Stimulated activated effector memory CD8-positive, alpha-beta T cell treated with anti-CD3 and anti-CD28 coated beads, Interleukin-12 subunit alpha, Interleukin-12 subunit beta, amount 100 ng/mL, for 72 hours (primary cell): ENCODE measurements around the gene PAOX.
"Not testable (repeated sequence)": the region's sequence is repeated elsewhere in the genome, so short reads cannot be mapped to it uniquely, and the experiment has no call there.

Experiments used
- ATAC-seq: fragments of 150-1000 bp; cut with Tn5 transposase; 2 replicates; pipeline ENCODE4 v1.10.0; 2021
- DNase-seq, 2 donors: peaks; one replicate each; pipeline ENCODE4 v3.0.0; 2021 to 2022; ENCODE audit warnings: low spot score in 2 of 2
- H3K27ac Mint-ChIP-seq: one replicate; pipeline ENCODE4 v1.8.0; 2022; ENCODE audit warnings: mild to moderate bottlenecking, mixed read lengths
- H3K36me3 Mint-ChIP-seq: one replicate; pipeline ENCODE4 v1.8.0; 2022; ENCODE audit warnings: mild to moderate bottlenecking, mixed read lengths
- H3K4me1 Mint-ChIP-seq: one replicate; pipeline ENCODE4 v1.8.0; 2022; ENCODE audit warnings: mixed read lengths
- H3K4me3 Mint-ChIP-seq: one replicate; pipeline ENCODE4 v1.8.0; 2022; ENCODE audit warnings: mild to moderate bottlenecking, mixed read lengths
- H3K9me3 Mint-ChIP-seq: one replicate; pipeline ENCODE4 v1.8.0; 2022; ENCODE audit warnings: mixed read lengths

The PAOX gene

GRCh38 chr10:133399123-133399601 lies 20.1 kb downstream of the PAOX start:
- Mint-ChIP-seq H3K4me1 (peaks cover 57% of the 10 kb centered on the region), H3K27ac (no peak overlapping the region), H3K4me3 (no peak overlapping the region), H3K36me3 (peaks cover 84% of the 10 kb centered on the region), H3K9me3 (no peaks in the 10 kb centered on the region)
- ATAC-seq (no peak), DNase-seq (peak in 1 of 2 donors; percentile 45)

DNA sequence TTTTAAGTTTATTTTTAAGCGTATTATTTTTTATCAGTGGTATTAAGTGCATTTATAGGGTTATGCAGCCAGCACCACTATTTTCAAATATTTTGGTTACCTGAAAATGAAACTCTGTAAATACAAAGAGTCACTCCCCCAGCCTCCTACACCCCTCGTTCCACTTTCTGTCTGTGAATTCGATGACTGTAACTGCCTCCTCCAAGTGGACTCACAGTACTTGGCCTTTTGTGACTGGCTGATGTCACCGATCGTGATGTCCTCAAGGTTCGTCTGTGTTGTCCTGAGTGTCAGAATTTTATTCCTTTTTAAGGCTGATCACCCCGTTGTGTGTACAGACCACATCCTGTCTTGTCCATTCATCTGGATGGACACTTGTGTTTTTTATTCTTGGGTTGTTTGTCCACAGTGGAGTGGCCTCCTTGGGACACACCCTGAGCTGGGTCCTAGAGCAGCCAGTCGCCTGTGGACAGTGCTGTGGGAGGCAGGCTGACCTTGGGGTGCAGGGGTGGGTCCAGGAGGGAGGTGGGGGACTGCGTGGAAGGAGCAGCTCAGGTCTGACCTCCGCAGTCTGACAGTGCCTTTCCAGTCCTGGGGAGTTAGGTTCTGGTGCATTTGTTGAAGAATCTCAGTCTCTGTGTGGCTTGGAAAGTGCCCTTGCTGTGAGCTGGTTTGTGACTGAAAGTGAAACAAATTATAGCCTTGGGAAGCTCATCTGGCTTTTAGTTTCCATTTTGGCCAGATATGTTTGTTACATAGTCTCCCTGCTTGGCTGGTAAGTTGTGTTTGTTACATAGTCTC lies 21.8 kb downstream of the PAOX start:
- Mint-ChIP-seq H3K27ac (peak overlapping the region; percentile 83), H3K9me3 (no peaks in the 10 kb centered on the region), H3K36me3 (peaks cover 86% of the 10 kb centered on the region), H3K4me3 (peak overlapping the region; percentile 33), H3K4me1 (peaks cover 53% of the 10 kb centered on the region)
- ATAC-seq (peak; percentile 69), DNase-seq (peak in 1 of 2 donors; percentile 53)

GRCh38 chr10:133401500-133401899 lies 22.4 kb downstream of the PAOX start:
- H3K9me3 Mint-ChIP-seq: no peaks in the 10 kb centered on the region
- peaks cover 89% of the 10 kb centered on the region for H3K36me3 Mint-ChIP-seq
- H3K4me3 Mint-ChIP-seq: peak overlapping the region; percentile 33
- no peak for ATAC-seq
- peaks cover 58% of the 10 kb centered on the region for H3K4me1 Mint-ChIP-seq
- DNase-seq: peak in 1 of 2 donors; percentile 47
- H3K27ac Mint-ChIP-seq: peak overlapping the region; percentile 83

- peak; percentile 9 for ATAC-seq
- DNase-seq: peak in 1 of 2 donors; percentile 43
- Mint-ChIP-seq H3K9me3 (no peaks in the 10 kb centered on the region), H3K4me3 (no peak overlapping the region), H3K27ac (peak overlapping the region; percentile 83), H3K4me1 (peaks cover 52% of the 10 kb centered on the region), H3K36me3 (peaks cover 89% of the 10 kb centered on the region)
These were observed 23.1 kb downstream of the PAOX start for GRCh38 chr10:133401981-133402725.

GRCh38 chr10:133403359-133403758 lies 24.3 kb downstream of the PAOX start:
- Mint-ChIP-seq H3K4me1 (peaks cover 50% of the 10 kb centered on the region), H3K27ac (no peak overlapping the region), H3K36me3 (peaks cover 89% of the 10 kb centered on the region), H3K4me3 (no peak overlapping the region), H3K9me3 (no peaks in the 10 kb centered on the region)
- ATAC-seq (no peak), DNase-seq (no peak)

DNA sequence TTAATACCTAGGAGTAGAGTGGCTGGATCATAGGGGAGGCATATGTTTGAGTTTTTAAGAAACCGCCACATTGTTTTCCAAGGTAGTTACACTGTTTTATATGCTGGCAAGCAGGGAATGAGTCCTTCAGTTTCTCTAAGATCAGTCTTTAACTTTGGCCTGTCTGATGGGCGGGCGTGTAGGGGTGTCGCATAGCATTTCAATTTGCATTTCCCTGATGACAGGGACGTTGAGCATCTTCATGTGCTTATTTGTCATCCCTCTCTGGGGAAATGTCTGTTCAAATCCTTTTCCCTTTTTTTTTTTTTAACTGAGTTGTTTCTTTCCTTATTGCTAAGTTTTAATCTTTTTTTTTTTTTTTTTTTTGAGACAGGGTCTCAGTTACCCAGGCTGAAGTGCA lies 24.7 kb downstream of the PAOX start:
- DNase-seq (no peak), ATAC-seq (no peak)
- Mint-ChIP-seq H3K9me3 (no peaks in the 10 kb centered on the region), H3K36me3 (peaks cover 89% of the 10 kb centered on the region), H3K4me3 (no peak overlapping the region), H3K27ac (no peak overlapping the region), H3K4me1 (peaks cover 54% of the 10 kb centered on the region)

- H3K27ac Mint-ChIP-seq: no peak overlapping the region
These were observed 26.2 kb downstream of the PAOX start for GRCh38 chr10:133405272-133405671.

DNA sequence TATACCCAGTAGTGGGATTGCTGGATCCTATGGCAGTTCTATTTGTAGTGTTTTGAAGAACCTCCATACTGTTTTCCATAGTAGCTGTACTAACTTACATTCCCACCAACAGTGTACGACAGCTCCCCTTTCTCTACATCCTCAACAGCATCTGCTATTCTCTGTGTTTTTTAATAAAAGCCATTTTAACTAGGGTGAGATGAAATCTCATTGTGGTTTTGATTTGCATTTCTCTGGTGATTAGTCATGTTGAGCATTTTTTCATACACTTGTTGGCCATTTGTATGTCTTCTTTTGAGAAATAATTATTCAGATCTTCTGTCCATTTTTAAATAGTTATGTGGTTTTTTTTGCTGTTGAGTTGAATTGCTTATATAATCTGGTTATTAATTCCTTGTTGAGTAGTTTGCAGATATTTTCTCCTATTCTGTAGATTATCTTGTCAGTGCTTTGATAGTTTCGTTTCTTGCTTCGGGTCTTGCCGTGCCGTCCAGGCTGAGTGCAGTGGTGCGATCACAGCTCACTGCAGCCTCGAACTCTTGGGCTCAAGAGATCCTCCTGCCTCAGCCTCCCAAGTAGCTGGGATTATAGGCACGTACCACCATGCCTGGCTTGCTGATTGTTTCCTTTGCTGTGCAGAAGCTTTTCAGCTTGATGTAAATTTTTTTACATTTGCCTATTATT lies 26.9 kb downstream of the PAOX start:
- peak overlapping the region; percentile 26 for H3K4me3 Mint-ChIP-seq
- H3K27ac Mint-ChIP-seq: peak overlapping the region; percentile 65
- H3K9me3 Mint-ChIP-seq: peaks cover 3% of the 10 kb centered on the region
- ATAC-seq: peak; percentile 47
- H3K36me3 Mint-ChIP-seq: peaks cover 89% of the 10 kb centered on the region
- DNase-seq: no peak
- H3K4me1 Mint-ChIP-seq: peaks cover 61% of the 10 kb centered on the region

More at GRCh38 chr10:133405272-133405671, 26.2 kb downstream of the PAOX start:
- DNase-seq (no peak), ATAC-seq (no peak)
- Mint-ChIP-seq H3K4me1 (peaks cover 67% of the 10 kb centered on the region), H3K4me3 (no peak overlapping the region), H3K36me3 (peaks cover 89% of the 10 kb centered on the region), H3K9me3 (peaks cover 1% of the 10 kb centered on the region)

DNA sequence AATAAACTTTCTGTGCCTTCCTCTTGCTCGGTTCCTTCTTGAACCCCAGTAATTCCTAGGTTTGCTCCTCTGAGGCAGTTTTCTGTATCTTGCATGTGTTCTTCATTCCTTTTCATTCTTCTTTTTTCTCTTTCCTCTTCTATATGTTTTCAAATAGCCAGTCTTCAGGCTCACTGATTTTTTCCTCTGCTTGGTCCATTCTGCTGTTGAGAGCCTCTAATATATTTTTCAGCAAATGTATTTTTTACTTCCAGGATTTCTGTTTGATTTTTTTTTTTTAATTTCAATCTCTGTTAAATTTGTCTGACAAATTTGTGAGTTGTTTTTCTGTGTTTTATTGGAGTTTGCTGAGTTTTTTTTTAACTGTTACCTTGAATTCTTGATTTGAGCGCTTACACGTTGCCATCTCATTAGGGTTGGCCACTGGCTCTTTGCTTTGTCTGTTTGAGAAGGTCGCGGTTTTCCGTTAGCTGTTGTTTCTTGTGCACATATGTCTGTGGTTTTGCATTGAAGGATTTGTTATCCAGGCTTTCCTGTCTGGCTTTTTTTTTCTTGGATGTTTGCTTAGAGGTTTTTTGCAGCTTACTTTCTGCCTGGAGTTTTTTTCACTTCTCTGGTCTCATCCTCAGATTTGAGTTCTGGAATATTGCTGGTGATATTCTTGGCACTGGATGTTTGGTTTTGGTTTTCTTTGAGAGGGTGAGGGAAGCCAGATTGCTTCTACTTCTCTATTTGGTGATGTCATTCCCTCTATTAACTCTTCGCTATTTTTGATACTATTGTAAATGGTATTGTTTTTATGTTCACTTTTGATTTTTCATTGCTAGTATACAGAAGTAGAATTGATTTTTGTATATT lies 32.7 kb downstream of the PAOX start:
- no peak overlapping the region for H3K27ac Mint-ChIP-seq
- DNase-seq (no peak), ATAC-seq (no peak)
- H3K36me3 Mint-ChIP-seq: peaks cover 93% of the 10 kb centered on the region
- no peak overlapping the region for H3K4me3 Mint-ChIP-seq
- peaks cover 13% of the 10 kb centered on the region for H3K9me3 Mint-ChIP-seq
- peaks cover 25% of the 10 kb centered on the region for H3K4me1 Mint-ChIP-seq

DNA sequence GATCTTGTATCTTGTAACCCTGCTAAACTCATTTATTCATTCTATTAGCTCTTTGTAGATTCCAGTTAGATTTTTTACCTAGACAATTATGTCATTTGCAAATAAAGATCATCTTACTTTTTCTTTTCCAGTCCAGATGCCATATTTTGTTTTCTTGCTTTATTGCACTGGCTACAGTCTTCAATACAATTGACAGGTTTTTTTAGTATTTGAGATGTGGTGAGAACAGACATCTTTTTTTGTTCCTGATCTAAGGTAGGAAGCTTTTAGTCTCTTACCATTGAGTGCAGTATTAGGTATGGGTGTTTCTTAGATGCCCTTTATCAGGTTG lies 33.3 kb downstream of the PAOX start:
- Mint-ChIP-seq H3K4me1 (peaks cover 25% of the 10 kb centered on the region), H3K9me3 (peaks cover 13% of the 10 kb centered on the region), H3K36me3 (peaks cover 87% of the 10 kb centered on the region), H3K27ac (no peak overlapping the region), H3K4me3 (no peak overlapping the region)
- no peak for ATAC-seq
- DNase-seq: no peak

GRCh38 chr10:133414401-133414800 lies 35.3 kb downstream of the PAOX start:
- Mint-ChIP-seq H3K9me3 (peaks cover 13% of the 10 kb centered on the region), H3K36me3 (peaks cover 66% of the 10 kb centered on the region)
- H3K4me3 Mint-ChIP-seq, H3K4me1 Mint-ChIP-seq, ATAC-seq, H3K27ac Mint-ChIP-seq, DNase-seq: not testable (repeated sequence)

- Mint-ChIP-seq H3K4me1 (peaks cover 6% of the 10 kb centered on the region), H3K4me3 (no peak overlapping the region), H3K36me3 (peaks cover 60% of the 10 kb centered on the region), H3K27ac (no peak overlapping the region), H3K9me3 (peaks cover 10% of the 10 kb centered on the region)
- ATAC-seq (no peak), DNase-seq (no peak)
These were observed 36.7 kb downstream of the PAOX start for GRCh38 chr10:133415752-133416151.

DNA sequence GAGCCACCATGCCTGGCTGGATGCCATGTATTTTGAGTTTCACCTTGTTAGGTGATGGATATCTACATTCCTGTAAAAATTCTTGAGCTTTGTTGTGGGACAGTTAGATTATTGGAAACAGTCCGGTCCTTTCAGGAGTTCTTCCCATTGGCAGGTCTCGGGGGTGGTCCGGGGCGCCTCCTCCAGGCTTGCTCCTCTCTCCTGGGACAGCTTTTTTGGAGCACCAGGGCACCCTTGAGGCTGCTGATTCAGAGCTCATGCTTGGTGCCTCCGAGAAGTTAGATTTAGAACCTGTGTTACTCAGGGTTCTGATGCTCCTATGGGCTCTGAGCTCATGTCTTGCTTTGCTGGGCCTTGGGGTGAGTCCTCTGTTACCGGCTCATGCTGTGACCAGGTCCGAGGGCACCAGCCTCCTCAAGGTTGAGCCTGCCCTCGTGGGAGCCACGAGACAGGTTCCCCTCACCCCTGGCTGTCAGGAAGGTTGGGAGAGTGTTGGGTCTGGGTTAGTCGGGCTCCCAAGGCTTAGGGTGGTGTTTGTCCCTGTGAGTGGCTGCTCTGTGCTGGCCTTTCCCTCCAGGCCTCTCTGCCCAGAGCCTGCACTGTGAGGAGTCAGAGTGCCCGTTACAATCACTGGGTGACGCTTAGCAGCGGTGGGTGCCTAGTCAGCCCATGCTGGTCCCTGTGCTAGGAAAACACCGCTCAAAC lies 39.4 kb downstream of the PAOX start:
- Mint-ChIP-seq H3K9me3 (no peaks in the 10 kb centered on the region), H3K27ac (no peak overlapping the region), H3K4me3 (no peak overlapping the region), H3K4me1 (peaks cover 12% of the 10 kb centered on the region), H3K36me3 (peaks cover 37% of the 10 kb centered on the region)
- ATAC-seq (no peak), DNase-seq (no peak)
